OCI-LY1 (cell line): ENCODE measurements around the gene GRIN3B.

Experiments used
- H2AFZ ChIP-seq: fragments of 200-600 bp; sonication (generic), shearing (Covaris generic); 2 replicates; pipeline ENCODE4 v1.6.0; 2014; ENCODE audit warnings: antibody characterized with exemption, mild to moderate bottlenecking, low read length
- H3F3A ChIP-seq: fragments of 200-600 bp; sonication (generic), shearing (Covaris generic); 2 replicates; pipeline ENCODE4 v1.6.0; 2014; ENCODE audit warnings: mild to moderate bottlenecking, antibody characterized with exemption, low read length, moderate library complexity; ENCODE audit not compliant: insufficient read depth
- H3K27ac ChIP-seq: fragments of 200-600 bp; sonication (generic); 2 replicates; pipeline ENCODE4 v1.5.1; 2014; ENCODE audit warnings: low read length, mixed run types, mild to moderate bottlenecking, low read depth; ENCODE audit not compliant: poor library complexity, severe bottlenecking
- H3K27me3 ChIP-seq: fragments of 200-600 bp; sonication (generic); 2 replicates; pipeline ENCODE4 v1.6.0; 2014; ENCODE audit warnings: antibody characterized with exemption, mild to moderate bottlenecking, low read length, moderate library complexity; ENCODE audit not compliant: insufficient read depth
- H3K36me3 ChIP-seq: fragments of 200-600 bp; sonication (generic); 2 replicates; pipeline ENCODE4 v1.6.1; 2014; ENCODE audit warnings: mild to moderate bottlenecking, antibody characterized with exemption, low read length, moderate library complexity, mixed read lengths; ENCODE audit not compliant: insufficient read depth
- H3K4me1 ChIP-seq: fragments of 200-600 bp; sonication (generic); 2 replicates; pipeline ENCODE4 v1.5.1; 2014; ENCODE audit warnings: mild to moderate bottlenecking, low read length, moderate library complexity; ENCODE audit not compliant: insufficient read depth, severe bottlenecking
- H3K4me2 ChIP-seq: fragments of 200-600 bp; sonication (generic), shearing (Covaris generic); 2 replicates; pipeline ENCODE4 v1.6.1; 2014; ENCODE audit warnings: low read length
- H3K4me3 ChIP-seq: fragments of 200-600 bp; sonication (generic); 2 replicates; pipeline ENCODE4 v1.5.1; 2014; ENCODE audit warnings: low read length, low read depth, mild to moderate bottlenecking, mixed read lengths; ENCODE audit not compliant: poor library complexity, severe bottlenecking
- H3K79me2 ChIP-seq: fragments of 200-600 bp; shearing (Covaris generic); 2 replicates; pipeline ENCODE4 v1.6.1; 2016; ENCODE audit warnings: mixed run types, low read length, mixed read lengths; ENCODE audit not compliant: insufficient read depth
- H3K9ac ChIP-seq: fragments of 200-600 bp; sonication (generic), shearing (Covaris generic); 2 replicates; pipeline ENCODE4 v1.6.1; 2014; ENCODE audit warnings: mild to moderate bottlenecking, low read length, mixed read lengths
- H3K9me2 ChIP-seq: fragments of 200-600 bp; sonication (generic), shearing (Covaris generic); 2 replicates; pipeline ENCODE4 v1.6.1; 2014; ENCODE audit warnings: low read depth, mild to moderate bottlenecking, low read length, mixed read lengths
- H3K9me3 ChIP-seq: fragments of 200-600 bp; shearing (Covaris generic); 2 replicates; pipeline ENCODE4 v1.6.1; 2014; ENCODE audit warnings: low read length, mixed read lengths
- H4K20me1 ChIP-seq: fragments of 200-600 bp; sonication (generic), shearing (Covaris generic); 2 replicates; pipeline ENCODE4 v1.6.0; 2016; ENCODE audit warnings: mild to moderate bottlenecking, low read length; ENCODE audit not compliant: insufficient read depth
- CTCF ChIP-seq: fragments of 200-600 bp; sonication (generic), shearing (Covaris generic); IDR thresholded peaks from 2 replicates; pipeline ENCODE4 v1.5.1; 2017; ENCODE audit warnings: mild to moderate bottlenecking, antibody characterized with exemption, low read length, moderate library complexity, mixed read lengths
- EZH2 ChIP-seq: fragments of 200-600 bp; sonication (generic), shearing (Covaris generic); IDR thresholded peaks from 2 replicates; pipeline ENCODE4 v1.8.0; 2017; ENCODE audit warnings: borderline replicate concordance, mixed run types, mild to moderate bottlenecking, antibody characterized with exemption, low read length, moderate library complexity, mixed read lengths

Gene GRIN3B

GRCh38 chr19:1040476-1041271 is 40.5 kb downstream of the GRIN3B start:
- Histone ChIP-seq H3F3A (peaks cover 13% of the 10 kb centered on the region; the same call in 1 of the 2 replicates), H3K4me3 (peak overlapping the region; percentile 90), H3K79me2 (no peaks in the 10 kb centered on the region), H3K27ac (peak overlapping the region; percentile 90), H2AFZ (no peak overlapping the region), H3K4me2 (peak overlapping the region; percentile 92), H3K4me1 (peaks cover 51% of the 10 kb centered on the region), H3K27me3 (no peaks in the 10 kb centered on the region), H3K36me3 (peaks cover 21% of the 10 kb centered on the region), H3K9ac (peak overlapping the region; percentile 94), H3K9me3 (no peaks in the 10 kb centered on the region), H4K20me1 (no peaks in the 10 kb centered on the region), H3K9me2 (no peaks in the 10 kb centered on the region)
- TF ChIP-seq CTCF: no peak
- no peak for TF ChIP-seq EZH2

- H3K9me2 ChIP-seq: no peaks in the 10 kb centered on the region
- peak overlapping the region; percentile 90 for H3K4me3 ChIP-seq
- peaks cover 58% of the 10 kb centered on the region for H3K4me1 ChIP-seq
- peaks cover 21% of the 10 kb centered on the region for H3K36me3 ChIP-seq
- H3K27ac ChIP-seq: peak overlapping the region; percentile 70
- TF ChIP-seq EZH2: no peak
- no peak for TF ChIP-seq CTCF
- H2AFZ ChIP-seq: no peak overlapping the region
- H3K9me3 ChIP-seq: no peaks in the 10 kb centered on the region
- H3K9ac ChIP-seq: peak overlapping the region; percentile 55; the same call in 1 of the 2 replicates
- H3K79me2 ChIP-seq: no peaks in the 10 kb centered on the region
- H3K4me2 ChIP-seq: peak overlapping the region; percentile 92
- H3F3A ChIP-seq: peaks cover 13% of the 10 kb centered on the region; the same call in 1 of the 2 replicates
- H4K20me1 ChIP-seq: no peaks in the 10 kb centered on the region
- no peaks in the 10 kb centered on the region for H3K27me3 ChIP-seq
Observed at GRCh38 chr19:1041272-1041834, 41.1 kb downstream of the GRIN3B start.

- Histone ChIP-seq H3K9ac (peak overlapping the region; percentile 55), H3K4me3 (peak overlapping the region; percentile 90), H4K20me1 (no peaks in the 10 kb centered on the region), H2AFZ (no peak overlapping the region), H3K36me3 (peaks cover 20% of the 10 kb centered on the region; the same call in 1 of the 2 replicates), H3K4me1 (peaks cover 65% of the 10 kb centered on the region), H3K27ac (peak overlapping the region; percentile 70), H3K4me2 (peak overlapping the region; percentile 92), H3K79me2 (no peaks in the 10 kb centered on the region), H3F3A (peaks cover 13% of the 10 kb centered on the region; the same call in 1 of the 2 replicates), H3K9me3 (no peaks in the 10 kb centered on the region), H3K9me2 (no peaks in the 10 kb centered on the region), H3K27me3 (no peaks in the 10 kb centered on the region)
- TF ChIP-seq CTCF (no peak), EZH2 (no peak)
Observed at GRCh38 chr19:1041835-1042685, 41.8 kb downstream of the GRIN3B start.
